Measurements from ENCODE around the gene DNAJB11. TPM values are rescaled to one million over a fixed set of nuclear protein-coding genes. Genes with fewer than 3 reads are reported as not detected.

Gene DNAJB11
- total RNA-seq, 4 donors from 2014 or later: 22.9 to 42.1 (median 25.0) TPM

- no peak overlapping the region for H3K4me3 ChIP-seq
- TF ChIP-seq CTCF (IDR thresholded peaks at IDR 0.05) (no peak), POLR2A (IDR thresholded peaks at IDR 0.05; ENCODE audit: low read depth) (no peak), POLR2AphosphoS5 (IDR thresholded peaks at IDR 0.05) (no peak), EP300 (IDR thresholded peaks at IDR 0.05) (no peak)
- intact Hi-C loops (cut with DNase I): loop anchor here (2.0 to 10.0 kb wide), 3 partner anchors 206 to 633 kb away; no protein-coding TSS in a partner anchor
Measured at GRCh38 chr3:186616299-186616617, 45.7 kb downstream of the DNAJB11 start.

DNA sequence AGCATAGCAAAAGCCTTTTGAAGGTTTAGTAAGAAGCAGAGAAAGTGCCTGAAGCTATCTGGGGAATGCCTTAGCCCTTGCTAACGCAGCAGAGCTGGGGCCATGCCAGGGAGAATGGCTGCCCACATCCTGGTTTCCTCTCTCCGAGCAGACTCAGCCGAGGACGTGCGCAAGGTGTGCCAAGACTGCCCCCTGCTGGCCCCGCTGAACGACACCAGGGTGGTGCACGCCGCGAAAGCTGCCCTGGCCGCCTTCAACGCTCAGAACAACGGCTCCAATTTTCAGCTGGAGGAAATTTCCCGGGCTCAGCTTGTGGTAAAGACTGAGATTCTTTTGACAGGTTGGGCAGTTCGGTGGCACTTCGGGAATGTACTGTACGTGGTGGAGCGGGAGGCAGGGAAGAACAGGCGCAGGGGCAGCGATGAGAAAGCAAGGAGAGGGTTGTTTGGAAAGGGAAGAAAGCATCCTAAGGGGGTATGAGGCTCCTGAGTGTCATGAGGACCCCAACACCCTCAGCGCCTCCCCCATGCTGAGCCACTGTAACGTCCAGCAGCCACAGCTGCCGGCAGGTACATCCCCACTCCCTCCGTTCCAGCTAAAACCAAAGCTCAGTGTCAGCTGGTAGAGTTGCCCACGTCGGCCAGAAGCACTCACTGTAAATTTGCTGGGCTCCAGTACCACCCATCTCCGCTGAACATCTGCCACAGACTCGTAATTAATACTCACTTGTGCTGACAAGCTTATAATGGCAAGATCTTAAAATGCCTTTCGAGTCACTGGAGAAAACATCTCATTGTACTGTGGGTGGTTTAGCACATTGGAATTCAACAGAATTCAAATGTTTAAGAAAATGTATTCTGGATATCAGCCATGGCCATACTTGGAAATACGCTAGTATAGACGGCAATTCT is 46.8 kb downstream of the DNAJB11 start:
- Histone ChIP-seq H3K27ac (replicated peaks in 1 of 4) (no peak overlapping the region), H3K27me3 (peaks cover 0 to 57% (median 0%) of the 10 kb centered on the region in 4 donors), H3K4me3 (peak overlapping the region in 3 of 4 donors; percentile 6 to 32 (median 22)), H3K36me3 (no peaks in the 10 kb centered on the region), H3K4me1 (peaks cover 0 to 18% (median 12%) of the 10 kb centered on the region in 4 donors), H3K9me3 (no peaks in the 10 kb centered on the region)
- no peak for TF ChIP-seq EP300 (IDR thresholded peaks at IDR 0.05)
- TF ChIP-seq CTCF (IDR thresholded peaks at IDR 0.05): peak; percentile 83 to 92 (median 87)
- TF ChIP-seq POLR2AphosphoS5 (IDR thresholded peaks at IDR 0.05): peak; percentile 17 to 64
- no peak for TF ChIP-seq POLR2A (IDR thresholded peaks at IDR 0.05; ENCODE audit: low read depth)
- WGBS: 30% methylated on average over 18 of the region's 31 CpGs
- intact Hi-C loops (cut with DNase I): loop anchor here (2.0 to 10.0 kb wide), 3 partner anchors 205 to 634 kb away; no protein-coding TSS in a partner anchor
- DNase-seq (ENCODE audit: extremely low spot score): no peak

More at GRCh38 chr3:186616299-186616617, 45.7 kb downstream of the DNAJB11 start:
- peaks cover 0 to 62% (median 0%) of the 10 kb centered on the region in 4 donors for H3K27me3 ChIP-seq
- H3K36me3 ChIP-seq: no peaks in the 10 kb centered on the region
- 84% methylated on average over 8 of the region's 8 CpGs for WGBS
- peaks cover 0 to 18% (median 12%) of the 10 kb centered on the region in 4 donors for H3K4me1 ChIP-seq
- H3K27ac ChIP-seq (replicated peaks in 1 of 4): no peak overlapping the region
- H3K9me3 ChIP-seq: no peaks in the 10 kb centered on the region
- DNase-seq (ENCODE audit: extremely low spot score): no peak

- Histone ChIP-seq H3K4me3 (no peak overlapping the region), H3K4me1 (peaks cover 0 to 18% (median 12%) of the 10 kb centered on the region in 4 donors), H3K27me3 (peaks cover 0 to 47% (median 0%) of the 10 kb centered on the region in 4 donors), H3K9me3 (no peaks in the 10 kb centered on the region), H3K36me3 (no peaks in the 10 kb centered on the region), H3K27ac (replicated peaks in 1 of 4) (no peak overlapping the region)
- no peak for DNase-seq (ENCODE audit: extremely low spot score)
- intact Hi-C loops (cut with DNase I): loop anchor here (5.0 to 10.0 kb wide), 2 partner anchors 204 to 546 kb away; no protein-coding TSS in a partner anchor
- TF ChIP-seq POLR2AphosphoS5 (IDR thresholded peaks at IDR 0.05) (no peak), EP300 (IDR thresholded peaks at IDR 0.05) (no peak), POLR2A (IDR thresholded peaks at IDR 0.05; ENCODE audit: low read depth) (no peak), CTCF (IDR thresholded peaks at IDR 0.05) (no peak)
- 88% methylated on average over 8 of the region's 8 CpGs for WGBS
Measured at GRCh38 chr3:186618318-186618938, 47.9 kb downstream of the DNAJB11 start.

- peaks cover 0 to 38% (median 0%) of the 10 kb centered on the region in 4 donors for H3K27me3 ChIP-seq
- H3K36me3 ChIP-seq: no peaks in the 10 kb centered on the region
- no peak overlapping the region for H3K27ac ChIP-seq (replicated peaks in 1 of 4)
- intact Hi-C loops (cut with DNase I): loop anchor here (5.0 to 10.0 kb wide), 2 partner anchors 203 to 545 kb away; no protein-coding TSS in a partner anchor
- TF ChIP-seq EP300 (IDR thresholded peaks at IDR 0.05) (no peak), POLR2A (IDR thresholded peaks at IDR 0.05; ENCODE audit: low read depth) (no peak), CTCF (IDR thresholded peaks at IDR 0.05) (no peak)
- H3K4me3 ChIP-seq: no peak overlapping the region
- WGBS: 81% methylated on average over 5 of the region's 5 CpGs
- no peaks in the 10 kb centered on the region for H3K9me3 ChIP-seq
- DNase-seq (ENCODE audit: extremely low spot score): no peak
- H3K4me1 ChIP-seq: peaks cover 0 to 15% (median 12%) of the 10 kb centered on the region in 4 donors
Measured at GRCh38 chr3:186619787-186620212, 49.3 kb downstream of the DNAJB11 start.

All from esophagus muscularis mucosa (tissue), 4 donors.